NCI-H128 (cell line): ENCODE data around the gene PRR35.
"Not testable (repeated sequence)": the region's sequence is repeated elsewhere in the genome, so short reads cannot be mapped to it uniquely, and the experiment has no call there.

Experiments used
- DNase-seq: peaks from one replicate; lab custom pipeline; 2025; ENCODE audit not compliant: unreplicated experiment; lab: John Stamatoyannopoulos, UW

The PRR35 gene

DNA sequence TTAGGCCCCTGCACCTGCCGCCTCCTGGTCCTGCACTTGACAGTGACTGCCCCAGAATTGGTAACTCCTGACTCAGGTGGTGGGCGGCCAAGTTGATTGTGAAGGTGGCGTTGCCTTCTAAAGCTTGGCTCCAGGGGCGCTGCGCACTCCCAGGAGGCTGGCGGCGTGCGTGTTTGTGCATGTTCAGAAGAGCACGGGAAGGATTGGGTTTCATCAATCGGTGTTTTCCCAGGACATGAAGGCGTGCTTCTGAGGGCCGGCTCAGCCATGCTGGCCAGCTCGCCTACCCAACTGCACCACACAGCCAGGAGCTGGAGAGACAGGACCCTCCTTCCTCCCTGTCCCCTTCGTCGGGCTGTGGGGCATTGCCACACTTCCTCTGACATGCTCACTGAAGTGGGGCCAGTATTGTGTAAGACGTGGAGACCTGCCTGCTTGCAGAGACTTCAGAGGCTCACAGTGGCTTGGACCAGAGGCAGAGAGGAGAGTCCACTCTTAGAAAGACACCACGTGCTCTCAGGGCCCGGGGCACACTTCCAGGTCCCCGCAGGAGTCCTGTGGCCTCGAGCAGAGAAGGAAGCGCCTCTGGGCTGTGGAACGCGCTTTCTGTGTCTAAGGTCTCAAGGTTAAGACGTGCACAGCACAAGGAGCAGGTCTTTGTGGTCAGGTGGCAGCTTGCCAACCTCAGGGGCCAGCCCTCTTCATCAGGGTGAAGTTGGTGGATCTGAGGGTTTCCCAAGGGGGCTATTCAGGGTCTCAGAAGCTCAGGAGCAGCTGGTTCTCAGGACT is 32.5 kb downstream of the PRR35 start:
- peak; percentile 51 for DNase-seq

- DNase-seq = no peak
These were observed 33.2 kb downstream of the PRR35 start for GRCh38 chr16:593406-593805.

- no peak for DNase-seq
These were observed 33.6 kb downstream of the PRR35 start for GRCh38 chr16:593807-594206.

DNA sequence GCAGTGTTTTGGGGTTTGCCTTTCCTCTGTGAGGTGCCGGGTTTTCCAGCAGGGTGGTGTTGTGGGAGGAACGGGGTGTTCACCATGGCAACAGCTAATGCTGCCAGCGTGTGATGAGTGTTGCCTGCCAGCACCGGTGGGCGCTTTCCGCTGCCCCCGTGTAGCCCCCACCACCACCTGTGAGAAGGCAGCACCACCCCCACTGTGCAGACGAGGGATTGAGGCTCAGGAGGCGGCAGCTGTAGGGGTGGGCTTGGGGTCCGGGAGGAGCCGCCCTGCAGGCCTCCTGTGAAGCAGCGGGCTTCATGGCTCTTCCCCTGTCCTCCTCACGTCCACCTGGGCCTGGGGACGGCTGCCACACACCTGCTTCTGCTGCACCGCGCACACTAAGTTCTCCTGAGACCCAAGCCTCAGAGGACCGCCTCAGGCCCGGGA is 34.9 kb downstream of the PRR35 start:
- no peak for DNase-seq

DNA sequence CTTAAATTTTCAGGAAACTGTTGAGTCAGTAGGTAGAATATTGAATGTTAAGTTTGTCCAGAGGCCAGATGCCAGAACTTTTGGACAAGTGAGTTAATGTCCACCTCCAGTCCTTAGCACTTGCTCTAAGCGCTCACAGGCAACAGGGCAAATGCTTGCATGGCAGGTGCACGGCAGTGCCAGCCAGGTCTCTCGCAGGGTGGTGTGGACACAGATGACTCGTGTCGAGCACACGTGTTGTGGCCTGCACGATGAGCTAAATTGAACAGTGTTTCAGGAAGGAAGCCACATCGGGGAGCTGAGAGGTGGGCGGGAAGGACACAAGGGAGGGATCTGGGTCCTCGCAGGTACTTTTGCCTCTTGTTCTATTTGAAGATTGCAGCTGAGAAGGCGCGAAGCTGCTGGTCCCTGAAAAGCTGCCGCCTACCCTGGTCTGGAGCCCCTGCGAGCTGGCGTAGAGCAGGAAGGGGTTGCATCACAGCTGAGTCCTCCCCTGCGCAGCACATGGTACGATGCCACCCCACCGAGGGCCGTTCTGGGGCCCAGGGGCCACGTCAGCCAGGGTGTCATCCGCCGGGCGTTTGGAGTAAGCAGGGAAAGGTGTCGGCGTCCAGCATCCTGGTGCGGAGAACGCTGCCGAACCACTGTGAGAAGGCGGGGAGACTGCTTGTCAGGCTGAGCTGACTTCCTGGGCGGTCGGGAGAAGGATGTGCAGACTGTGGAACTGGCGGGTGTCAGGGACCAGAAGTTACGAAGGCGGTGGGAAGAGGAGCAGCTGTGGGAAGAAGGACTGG is 35.9 kb downstream of the PRR35 start:
- DNase-seq = no peak

- no peak for DNase-seq
These were observed 36.5 kb downstream of the PRR35 start for GRCh38 chr16:596736-597060.

- DNase-seq = not testable (repeated sequence)
These were observed 37.5 kb downstream of the PRR35 start for GRCh38 chr16:597655-598054.

GRCh38 chr16:598823-599739 is 38.9 kb downstream of the PRR35 start:
- DNase-seq = no peak

GRCh38 chr16:600781-601180 is 40.6 kb downstream of the PRR35 start:
- no peak for DNase-seq

GRCh38 chr16:603933-604332 is 43.7 kb downstream of the PRR35 start:
- no peak for DNase-seq

- no peak for DNase-seq
These were observed 46.6 kb downstream of the PRR35 start for GRCh38 chr16:606656-607307.

DNA sequence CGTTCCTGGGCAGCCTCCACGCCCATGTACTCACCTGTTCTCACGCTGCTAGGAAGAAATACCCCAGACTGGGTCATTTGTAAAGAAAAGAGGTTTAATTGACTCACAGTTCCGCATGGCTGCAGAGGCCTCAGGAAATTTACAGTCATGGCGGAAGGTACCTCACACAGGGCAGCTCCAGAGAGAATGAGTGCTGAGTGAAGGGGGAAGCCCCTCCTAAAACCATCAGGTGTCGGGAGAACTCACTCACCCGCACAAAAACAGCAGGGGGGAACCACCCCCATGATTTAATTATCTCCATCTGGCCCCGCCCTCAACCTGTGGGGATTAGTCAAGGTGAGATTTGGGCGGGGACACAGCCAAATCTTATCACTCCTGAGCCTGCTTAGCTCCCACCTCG is 47.8 kb downstream of the PRR35 start:
- DNase-seq = no peak

DNA sequence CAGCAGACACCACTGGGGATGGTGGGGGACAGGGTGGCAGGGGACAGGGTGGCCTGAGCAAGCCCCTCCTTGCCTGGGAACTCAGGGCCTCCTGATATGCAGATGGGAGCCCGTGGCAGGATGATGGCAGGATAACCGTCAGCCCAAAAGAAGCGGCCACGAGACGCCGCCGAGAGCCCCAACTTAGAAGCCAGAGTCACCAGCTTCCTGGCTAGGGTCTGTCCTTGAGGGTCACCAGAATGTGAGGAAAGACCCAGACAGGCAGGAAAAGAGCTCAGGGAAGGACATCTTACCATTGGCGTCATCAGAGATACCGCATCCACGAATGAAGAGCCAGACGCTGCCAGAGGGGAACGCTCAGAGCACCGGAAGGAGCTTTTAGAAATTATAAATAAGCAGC is 49.1 kb downstream of the PRR35 start:
- no peak for DNase-seq

DNA sequence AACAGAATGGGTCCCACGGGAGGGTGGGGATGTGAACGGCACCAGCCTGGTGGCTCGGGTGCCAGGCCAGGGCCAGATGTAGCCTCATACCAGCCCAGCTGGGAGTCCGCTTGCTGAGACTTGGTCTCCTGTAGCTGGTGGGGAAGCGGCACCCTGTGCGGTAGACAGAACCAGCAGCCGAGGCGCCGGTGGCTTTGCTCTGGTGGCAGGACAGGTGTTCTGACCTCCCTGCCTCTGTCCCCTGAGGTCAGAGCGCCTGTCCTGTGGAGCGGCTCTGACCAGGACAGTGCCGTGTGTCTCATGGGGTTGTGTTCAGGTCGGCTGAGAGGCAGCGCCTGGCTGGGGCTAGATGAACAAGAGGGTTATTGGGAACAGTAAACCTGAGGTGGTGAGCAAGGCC is 49.8 kb downstream of the PRR35 start:
- no peak for DNase-seq

- peak; percentile 7 for DNase-seq
These were observed 50.6 kb downstream of the PRR35 start for GRCh38 chr16:610513-611381.

- DNase-seq = no peak
These were observed 54.9 kb downstream of the PRR35 start for GRCh38 chr16:615122-615521.
